ENCODE data around the gene GTF3C2.
A peak's percentile ranks its signal among the peaks of the same experiment; 100 is the strongest.
"Not testable (repeated sequence)": the region's sequence is repeated elsewhere in the genome, so short reads cannot be mapped to it uniquely, and the experiment has no call there.

The GTF3C2 gene

GRCh38 chr2:27373567-27373966 is 17.0 kb upstream of the GTF3C2 start:
- DNase-seq (ENCODE audit: low read depth in 2 of 2) = no peak

GRCh38 chr2:27372937-27373336 is 16.4 kb upstream of the GTF3C2 start:
- DNase-seq (ENCODE audit: low read depth in 2 of 2) = no peak

- no peak for DNase-seq (ENCODE audit: low read depth in 2 of 2)
Observed at GRCh38 chr2:27370816-27371620, 14.5 kb upstream of the GTF3C2 start.

- DNase-seq (ENCODE audit: low read depth in 2 of 2) = peak; percentile 98 to 99
Observed at GRCh38 chr2:27370026-27370815, 13.7 kb upstream of the GTF3C2 start, which contains the start of the genes EIF2B4 and SNX17. Gene EIF2B4 (minus strand): TSS chr2:27370338. CDS start chr2:27370314, 24 bp downstream. Gene SNX17 (plus strand): TSS chr2:27370616. CDS start chr2:27370744, 128 bp downstream.

- DNase-seq (ENCODE audit: low read depth in 2 of 2) = no peak
Observed at GRCh38 chr2:27369471-27370025, 13.0 kb upstream of the GTF3C2 start.

- DNase-seq (ENCODE audit: low read depth in 2 of 2) = no peak
Observed at GRCh38 chr2:27363933-27364332, 7.4 kb upstream of the GTF3C2 start.

- DNase-seq (ENCODE audit: low read depth in 2 of 2) = no peak
Observed at GRCh38 chr2:27362678-27363420, 6.3 kb upstream of the GTF3C2 start.

- DNase-seq (ENCODE audit: low read depth in 2 of 2) = no peak
Observed at GRCh38 chr2:27356056-27356381, 545 bp downstream of the GTF3C2 start.

- DNase-seq (ENCODE audit: low read depth in 2 of 2) = no peak
Observed at GRCh38 chr2:27354597-27354927, 2.0 kb downstream of the GTF3C2 start.

- no peak for DNase-seq (ENCODE audit: low read depth in 2 of 2)
Observed at GRCh38 chr2:27353762-27354596, 2.6 kb downstream of the GTF3C2 start.

GRCh38 chr2:27353386-27353761 is 3.2 kb downstream of the GTF3C2 start:
- DNase-seq (ENCODE audit: low read depth in 2 of 2) = not testable (repeated sequence)

GRCh38 chr2:27351802-27352598 is 4.6 kb downstream of the GTF3C2 start:
- no peak for DNase-seq (ENCODE audit: low read depth in 2 of 2)

- no peak for DNase-seq (ENCODE audit: low read depth in 2 of 2)
Observed at GRCh38 chr2:27350106-27350693, 6.4 kb downstream of the GTF3C2 start.

GRCh38 chr2:27347641-27348040 is 8.9 kb downstream of the GTF3C2 start:
- no peak for DNase-seq (ENCODE audit: low read depth in 2 of 2)

GRCh38 chr2:27336173-27336572 is 20.4 kb downstream of the GTF3C2 start:
- DNase-seq (ENCODE audit: low read depth in 2 of 2) = no peak

- DNase-seq (ENCODE audit: low read depth in 2 of 2) = no peak
Observed at GRCh38 chr2:27335311-27335710, 21.3 kb downstream of the GTF3C2 start.

- no peak for DNase-seq (ENCODE audit: low read depth in 2 of 2)
Observed at GRCh38 chr2:27324720-27325119, 31.8 kb downstream of the GTF3C2 start.

GRCh38 chr2:27323596-27324285 is 32.8 kb downstream of the GTF3C2 start:
- no peak for DNase-seq (ENCODE audit: low read depth in 2 of 2)
